Endothelial cell of umbilical vein (primary cell): ENCODE data around the gene AUTS2. TPM values are rescaled to one million over a fixed set of nuclear protein-coding genes. Genes with fewer than 3 reads are reported as not detected.

Experiments
- BruUV-seq: library from RNA; stranded (reverse); fragments of 400-500 nt; replicated peaks from 2 replicates; lab custom pipeline; 2021; lab: Mats Ljungman, UMichigan
- CTCF ChIA-PET: fragments of 300-600, 350-600 bp; sonication (Branson Sonifier 250); formaldehyde crosslinking; loops from one replicate; lab custom pipeline; 2021; ENCODE audit warnings: antibody characterized with exemption, inconsistent platforms; lab: Charles Lee
- POLR2A ChIA-PET: fragments of 300-600, 350-600 bp; sonication (Branson Sonifier 250); formaldehyde crosslinking; loops from one replicate; lab custom pipeline; 2021; ENCODE audit warnings: antibody characterized with exemption, inconsistent platforms; lab: Charles Lee
- DNase-seq: peaks from one replicate; pipeline ENCODE4 v3.0.0-alpha.2; 2011; ENCODE audit warnings: low read depth, low spot score
- FAIRE-seq: peaks from 2 replicates; lab custom pipeline; 2011; peaks lifted over from hg19 to GRCh38; lab: Jason Lieb, UNC
- H2AFZ ChIP-seq: 2 replicates; pipeline ENCODE4 v1.6.0; 2012; ENCODE audit warnings: low read depth, low read length, control low read depth, inconsistent platforms
- H3K27ac ChIP-seq: 2 replicates; pipeline ENCODE4 v1.5.1; 2011; ENCODE audit warnings: low read depth, mild to moderate bottlenecking, control low read depth, low read length, moderate library complexity; ENCODE audit not compliant: insufficient read depth
- H3K27me3 ChIP-seq, 2 experiments: 2 replicates each; pipeline versions ENCODE4 v1.6.0 to v1.6.1; 2011; ENCODE audit warnings: low read length in 2 of 2, mixed read lengths in 1 of 2; ENCODE audit not compliant: control insufficient read depth in 2 of 2, insufficient read depth in 2 of 2
- H3K36me3 ChIP-seq, 2 experiments: 2 replicates in 1 of 2; 3 replicates in 1 of 2; pipeline ENCODE4 v1.5.1; 2011; ENCODE audit warnings: low read length in 2 of 2, mild to moderate bottlenecking in 1 of 2, moderate library complexity in 1 of 2; ENCODE audit not compliant: control insufficient read depth in 2 of 2, insufficient read depth in 2 of 2; ENCODE audit errors: extremely low read depth in 1 of 2
- H3K4me1 ChIP-seq: 3 replicates; pipeline ENCODE4 v1.5.1; 2011; ENCODE audit warnings: mild to moderate bottlenecking, low read length; ENCODE audit not compliant: control insufficient read depth, insufficient read depth; ENCODE audit errors: extremely low read depth
- H3K4me2 ChIP-seq: 2 replicates; pipeline ENCODE4 v1.6.1; 2011; ENCODE audit warnings: low read length, control low read depth, mixed read lengths; ENCODE audit not compliant: insufficient read depth
- H3K4me3 ChIP-seq, 3 experiments: fragments of 200-600 bp in 1 of 3; sonication (generic), shearing (Covaris generic) in 1 of 3; replicated peaks in 1 of 3; 2 replicates each; pipeline ENCODE4 v1.5.1; 2011 to 2016; ENCODE audit warnings: control low read depth in 3 of 3, low read length in 3 of 3, mild to moderate bottlenecking in 2 of 3, inconsistent platforms in 1 of 3, low read depth in 1 of 3, moderate library complexity in 1 of 3; ENCODE audit not compliant: insufficient read depth in 1 of 3
- H3K79me2 ChIP-seq: 2 replicates; pipeline ENCODE4 v1.6.0; 2012; ENCODE audit warnings: low read length, inconsistent platforms; ENCODE audit not compliant: control insufficient read depth, insufficient read depth
- H3K9ac ChIP-seq: replicated peaks from 2 replicates; pipeline ENCODE3; 2011; ENCODE audit warnings: low read length, control low read depth; ENCODE audit not compliant: insufficient read depth; ENCODE audit errors: extremely low read depth
- H3K9me1 ChIP-seq: replicated peaks from 3 replicates; pipeline ENCODE4 v1.6.0; 2011; ENCODE audit warnings: mild to moderate bottlenecking, low read length; ENCODE audit not compliant: control insufficient read depth, insufficient read depth; ENCODE audit errors: extremely low read depth
- H3K9me3 ChIP-seq: replicated peaks from 2 replicates; pipeline ENCODE4 v1.5.1; 2012; ENCODE audit warnings: low read length, inconsistent platforms; ENCODE audit not compliant: control insufficient read depth, insufficient read depth
- H4K20me1 ChIP-seq: replicated peaks from 2 replicates; pipeline ENCODE3; 2011; ENCODE audit warnings: mild to moderate bottlenecking, low read length; ENCODE audit not compliant: control insufficient read depth, insufficient read depth; ENCODE audit errors: extremely low read depth
- EZH2 ChIP-seq: IDR thresholded peaks from 2 replicates; pipeline ENCODE4 v1.6.1; 2012; ENCODE audit warnings: borderline replicate concordance, low read depth, mild to moderate bottlenecking, moderate library complexity, low read length, inconsistent platforms; ENCODE audit not compliant: severe bottlenecking
- FOS ChIP-seq: IDR thresholded peaks from 2 replicates; pipeline ENCODE4 v1.6.1; 2011; ENCODE audit warnings: mild to moderate bottlenecking, low read length, moderate library complexity, borderline replicate concordance; ENCODE audit not compliant: insufficient read depth
- GATA2 ChIP-seq: IDR thresholded peaks from 2 replicates; pipeline ENCODE4 v1.7.0; 2011; ENCODE audit warnings: low read depth, mild to moderate bottlenecking, moderate library complexity, mixed read lengths, low read length; ENCODE audit not compliant: insufficient read length, insufficient read depth
- JUN ChIP-seq: IDR thresholded peaks from 2 replicates; pipeline ENCODE4 v1.6.1; 2011; ENCODE audit warnings: borderline replicate concordance, low read depth; ENCODE audit not compliant: insufficient read length, insufficient read depth
- MYC ChIP-seq: IDR thresholded peaks from one replicate; pipeline ENCODE4 v1.6.1; 2011; ENCODE audit warnings: mild to moderate bottlenecking, low read depth, low read length
- POLR2A ChIP-seq: IDR thresholded peaks from 2 replicates; pipeline ENCODE4 v1.6.1; 2012; ENCODE audit warnings: low read depth, mild to moderate bottlenecking, control low read depth, low read length
- POLR2AphosphoS5 ChIP-seq: IDR thresholded peaks from 2 replicates; pipeline ENCODE4 v1.6.1; 2012; ENCODE audit warnings: low read depth, mild to moderate bottlenecking, control low read depth, low read length, moderate library complexity; ENCODE audit not compliant: insufficient read depth
- dilution Hi-C: fragments of 300-500 bp; cut with MboI; formaldehyde crosslinking; loops from one replicate; pipeline ENCODE4 v1.15.0; 2019; ENCODE audit warnings: low sequenced_read_pairs; ENCODE audit not compliant: extremely low pct_ligation_motif_present
- intact Hi-C: fragments of 100-400 bp; cut with micrococcal nuclease; formaldehyde crosslinking; loops from one replicate; pipeline ENCODE4 v1.10.0; 2022
- polyA plus RNA-seq, 4 experiments: library from polyadenylated mRNA; depleted of rRNA in 3 of 4; stranded (reverse) in 3 of 4; unstranded in 1 of 4; fragments of >200 nt; gene quantifications; 2 replicates each; pipeline versions ENCODE4 v1.2.1 to v1.2.3, GENCODE V29; 2011 to 2012; ENCODE audit warnings: missing spikeins in 1 of 4
- total RNA-seq: library from RNA; stranded (reverse); gene quantifications from 2 replicates; pipeline ENCODE4 v1.2.3, GENCODE V29; 2021
- TF ChIP-seq, protein P1 (sequence below), 2 donors: IDR thresholded peaks; 1 replicate in 1 of 2; 2 replicates in 1 of 2; pipeline ENCODE4 v1.5.1; 2011; ENCODE audit warnings: low read length in 2 of 2, mild to moderate bottlenecking in 2 of 2, moderate library complexity in 2 of 2, control low read depth in 1 of 2, inconsistent platforms in 1 of 2, low read depth in 1 of 2; ENCODE audit not compliant: insufficient read depth in 1 of 2; ENCODE audit errors: extremely low read depth in 1 of 2
- TF ChIP-seq, protein P2 (sequence below): IDR thresholded peaks from 2 replicates; pipeline ENCODE4 v1.6.1; 2011; ENCODE audit not compliant: insufficient read depth, insufficient read length

The AUTS2 gene
- total and polyA plus RNA-seq, 2 donors (not counting 3 experiments of a cell fraction or from before 2014, with no cell fraction given), result 0.59 to 8.0 TPM

DNA sequence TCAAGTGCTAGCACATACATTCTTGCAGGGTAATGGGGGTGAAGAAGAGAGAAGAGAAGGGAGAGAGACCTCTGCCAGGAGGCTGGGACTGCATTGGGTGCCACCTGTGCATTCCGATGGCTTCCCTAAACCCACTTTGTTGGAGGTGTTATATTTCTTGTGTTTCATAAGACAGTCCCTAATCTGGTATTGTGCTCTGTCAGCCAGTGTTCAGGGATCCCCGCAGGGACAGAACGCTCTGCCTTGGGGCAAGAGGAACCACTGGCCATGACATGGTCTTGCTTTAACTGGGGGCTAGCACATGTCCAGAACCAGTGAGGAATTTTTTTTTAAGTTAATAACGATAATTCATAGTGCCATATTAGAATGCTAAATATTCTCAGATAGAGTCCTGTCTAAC, 1168.4 kb downstream of the AUTS2 start:
- Histone ChIP-seq H3K9me1 (no peaks in the 10 kb centered on the region), H3K9ac (no peak overlapping the region), H3K36me3 (no peaks in the 10 kb centered on the region), H3K4me3 (no peak overlapping the region), H3K27ac (no peak overlapping the region), H2AFZ (no peak overlapping the region), H4K20me1 (no peaks in the 10 kb centered on the region), H3K4me2 (no peak overlapping the region), H3K27me3 (no peaks in the 10 kb centered on the region), H3K4me1 (no peaks in the 10 kb centered on the region), H3K9me3 (no peaks in the 10 kb centered on the region), H3K79me2 (no peaks in the 10 kb centered on the region)
- CTCF ChIA-PET, result no interaction called here
- TF ChIP-seq POLR2AphosphoS5 (no peak), GATA2 (no peak), FOS (no peak), EZH2 (no peak), POLR2A (no peak), JUN (no peak), MYC (no peak)
- TF ChIP-seq, protein P1, sequence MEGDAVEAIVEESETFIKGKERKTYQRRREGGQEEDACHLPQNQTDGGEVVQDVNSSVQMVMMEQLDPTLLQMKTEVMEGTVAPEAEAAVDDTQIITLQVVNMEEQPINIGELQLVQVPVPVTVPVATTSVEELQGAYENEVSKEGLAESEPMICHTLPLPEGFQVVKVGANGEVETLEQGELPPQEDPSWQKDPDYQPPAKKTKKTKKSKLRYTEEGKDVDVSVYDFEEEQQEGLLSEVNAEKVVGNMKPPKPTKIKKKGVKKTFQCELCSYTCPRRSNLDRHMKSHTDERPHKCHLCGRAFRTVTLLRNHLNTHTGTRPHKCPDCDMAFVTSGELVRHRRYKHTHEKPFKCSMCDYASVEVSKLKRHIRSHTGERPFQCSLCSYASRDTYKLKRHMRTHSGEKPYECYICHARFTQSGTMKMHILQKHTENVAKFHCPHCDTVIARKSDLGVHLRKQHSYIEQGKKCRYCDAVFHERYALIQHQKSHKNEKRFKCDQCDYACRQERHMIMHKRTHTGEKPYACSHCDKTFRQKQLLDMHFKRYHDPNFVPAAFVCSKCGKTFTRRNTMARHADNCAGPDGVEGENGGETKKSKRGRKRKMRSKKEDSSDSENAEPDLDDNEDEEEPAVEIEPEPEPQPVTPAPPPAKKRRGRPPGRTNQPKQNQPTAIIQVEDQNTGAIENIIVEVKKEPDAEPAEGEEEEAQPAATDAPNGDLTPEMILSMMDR (IDR thresholded peaks at IDR 0.05; ENCODE audit: extremely low read depth in 1 of 2, insufficient read depth in 1 of 2, low read depth in 1 of 2, low read length in 2 of 2), result no peak
- TF ChIP-seq, protein P2, sequence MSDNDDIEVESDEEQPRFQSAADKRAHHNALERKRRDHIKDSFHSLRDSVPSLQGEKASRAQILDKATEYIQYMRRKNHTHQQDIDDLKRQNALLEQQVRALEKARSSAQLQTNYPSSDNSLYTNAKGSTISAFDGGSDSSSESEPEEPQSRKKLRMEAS, result no peak
- BruUV-seq, result no TSS peak
- POLR2A ChIA-PET, result no interaction called here
- intact Hi-C loops (no loop called here), dilution Hi-C loops (no loop called here)
- DNase-seq (no peak), FAIRE-seq (no peak)
